Mesodermal cell (in vitro differentiated cells): ENCODE data around the gene MINAR1.
"Not testable (repeated sequence)": the region's sequence is repeated elsewhere in the genome, so short reads cannot be mapped to it uniquely, and the experiment has no call there.

ENCODE experiments used
- H3K27ac ChIP-seq: 2 replicates; pipeline ENCODE4 v1.7.0; 2013; ENCODE audit warnings: mild to moderate bottlenecking, low read depth, low read length, moderate library complexity; ENCODE audit not compliant: severe bottlenecking
- H3K36me3 ChIP-seq: 2 replicates; pipeline ENCODE4 v1.7.1; 2013; ENCODE audit warnings: mild to moderate bottlenecking, low read length, moderate library complexity; ENCODE audit not compliant: control insufficient read depth, insufficient read depth
- H3K4me1 ChIP-seq: one replicate; pipeline ENCODE4 v1.7.1; 2013; ENCODE audit warnings: mild to moderate bottlenecking, low read length; ENCODE audit not compliant: insufficient read depth, control insufficient read depth, poor library complexity, severe bottlenecking
- H3K4me3 ChIP-seq: 2 replicates; pipeline ENCODE4 v1.7.0; 2013; ENCODE audit warnings: low read length, control low read depth, mild to moderate bottlenecking; ENCODE audit not compliant: insufficient read depth, poor library complexity, severe bottlenecking; ENCODE audit errors: extremely low read depth
- H3K9me3 ChIP-seq: 2 replicates; pipeline ENCODE4 v1.7.1; 2013; ENCODE audit warnings: mild to moderate bottlenecking, low read length, moderate library complexity; ENCODE audit not compliant: control insufficient read depth
- WGBS, 2 experiments: methylation state at CpG; one replicate each; pipeline ENCODE4 v1.1.5; 2013; ENCODE audit warnings: missing lambda C conversion rate in 2 of 2; ENCODE audit not compliant: insufficient coverage in 2 of 2; 5-methylcytosine and 5-hydroxymethylcytosine counted together

MINAR1 gene

GRCh38 chr15:79410237-79410636, 21.9 kb upstream of the MINAR1 start:
- Histone ChIP-seq H3K36me3 (no peaks in the 10 kb centered on the region), H3K27ac (no peak overlapping the region), H3K4me1 (peaks cover 6% of the 10 kb centered on the region), H3K4me3 (no peak overlapping the region), H3K9me3 (no peaks in the 10 kb centered on the region)
- 88 to 100% methylated on average over 1 to 2 of the region's 2 CpGs for WGBS, 2 experiments

- no peak overlapping the region for H3K4me3 ChIP-seq
- no peaks in the 10 kb centered on the region for H3K36me3 ChIP-seq
- 97 to 100% methylated on average over 2 to 3 of the region's 3 CpGs for WGBS, 2 experiments
- H3K27ac ChIP-seq = no peak overlapping the region
- H3K9me3 ChIP-seq = no peaks in the 10 kb centered on the region
- peaks cover 6% of the 10 kb centered on the region for H3K4me1 ChIP-seq
Measured at GRCh38 chr15:79412010-79412409, 20.1 kb upstream of the MINAR1 start.

- Histone ChIP-seq H3K9me3 (no peaks in the 10 kb centered on the region), H3K4me3 (no peak overlapping the region), H3K27ac (no peak overlapping the region), H3K4me1 (peaks cover 6% of the 10 kb centered on the region), H3K36me3 (no peaks in the 10 kb centered on the region)
- 94 to 97% methylated on average over 6 of the region's 6 CpGs for WGBS, 2 experiments
Measured at GRCh38 chr15:79412429-79412828, 19.7 kb upstream of the MINAR1 start.

GRCh38 chr15:79416876-79417275, 15.3 kb upstream of the MINAR1 start:
- 95 to 100% methylated on average over 1 to 2 of the region's 2 CpGs for whole genome bisulfite sequencing, 2 experiments
- Histone ChIP-seq H3K4me1 (peaks cover 7% of the 10 kb centered on the region), H3K27ac (no peak overlapping the region), H3K4me3 (no peak overlapping the region), H3K36me3 (no peaks in the 10 kb centered on the region), H3K9me3 (no peaks in the 10 kb centered on the region)

- H3K9me3 ChIP-seq = no peaks in the 10 kb centered on the region
- H3K27ac ChIP-seq = peak overlapping the region; percentile 32
- peaks cover 7% of the 10 kb centered on the region for H3K4me1 ChIP-seq
- H3K4me3 ChIP-seq = no peak overlapping the region
- whole genome bisulfite sequencing, 2 experiments = 64 to 65% methylated on average over 7 to 8 of the region's 9 CpGs
- H3K36me3 ChIP-seq = no peaks in the 10 kb centered on the region
Measured at GRCh38 chr15:79418693-79419279, 13.3 kb upstream of the MINAR1 start.

- H3K4me1 ChIP-seq = no peaks in the 10 kb centered on the region
- no peaks in the 10 kb centered on the region for H3K36me3 ChIP-seq
- H3K9me3 ChIP-seq = no peaks in the 10 kb centered on the region
- no peak overlapping the region for H3K27ac ChIP-seq
- WGBS, 2 experiments = 93 to 94% methylated on average over 9 of the region's 10 CpGs
- no peak overlapping the region for H3K4me3 ChIP-seq
Measured at GRCh38 chr15:79425591-79426295, 6.4 kb upstream of the MINAR1 start.

- not testable (repeated sequence) for H3K9me3 ChIP-seq, H3K27ac ChIP-seq, H3K36me3 ChIP-seq, H3K4me1 ChIP-seq, H3K4me3 ChIP-seq
- WGBS, 2 experiments = no CpG with 5 or more reads among the region's 2 CpGs
Measured at GRCh38 chr15:79426899-79427298, 5.2 kb upstream of the MINAR1 start.

- H3K9me3 ChIP-seq = no peaks in the 10 kb centered on the region
- no peak overlapping the region for H3K4me3 ChIP-seq
- peaks cover 7% of the 10 kb centered on the region for H3K4me1 ChIP-seq
- no peaks in the 10 kb centered on the region for H3K36me3 ChIP-seq
- 71 to 87% methylated on average over 4 to 5 of the region's 5 CpGs for WGBS, 2 experiments
- no peak overlapping the region for H3K27ac ChIP-seq
Measured at GRCh38 chr15:79427781-79428598, 4.1 kb upstream of the MINAR1 start.

GRCh38 chr15:79430901-79431635, 1.1 kb upstream of the MINAR1 start:
- H3K4me1 ChIP-seq = peaks cover 7% of the 10 kb centered on the region
- no peaks in the 10 kb centered on the region for H3K9me3 ChIP-seq
- H3K4me3 ChIP-seq = peak overlapping the region; percentile 59
- no peaks in the 10 kb centered on the region for H3K36me3 ChIP-seq
- WGBS, 2 experiments = 23 to 25% methylated on average over 9 to 10 of the region's 14 CpGs
- H3K27ac ChIP-seq = no peak overlapping the region
